ACC112 (cell line): ENCODE data around the gene NBPF9.
"Not testable (repeated sequence)": the region's sequence is repeated elsewhere in the genome, so short reads cannot be mapped to it uniquely, and the experiment has no call there.

Source experiments
- H2AFZ ChIP-seq: fragments of 200-600 bp; sonication (generic); one replicate; pipeline ENCODE4 v1.6.0; 2017; ENCODE audit warnings: antibody characterized with exemption, low read length; ENCODE audit not compliant: unreplicated experiment
- H3K27ac ChIP-seq: fragments of 200-600 bp; sonication (generic); 2 replicates; pipeline ENCODE4 v1.5.1; 2014; ENCODE audit warnings: low read depth, mild to moderate bottlenecking, antibody characterized with exemption, low read length, moderate library complexity
- H3K27me3 ChIP-seq: fragments of 200-600 bp; sonication (generic); 2 replicates; pipeline ENCODE4 v1.6.1; 2014; ENCODE audit warnings: mild to moderate bottlenecking, antibody characterized with exemption, low read length, moderate library complexity, mixed read lengths; ENCODE audit not compliant: insufficient read depth
- H3K36me3 ChIP-seq: fragments of 200-600 bp; sonication (generic); 2 replicates; pipeline ENCODE4 v1.6.1; 2016; ENCODE audit warnings: mild to moderate bottlenecking, antibody characterized with exemption, low read length, moderate library complexity, mixed read lengths; ENCODE audit not compliant: insufficient read depth
- H3K4me1 ChIP-seq: fragments of 200-600 bp; sonication (generic); one replicate; pipeline ENCODE4 v1.6.1; 2016; ENCODE audit warnings: low read length, mixed read lengths; ENCODE audit not compliant: insufficient read depth, unreplicated experiment, control insufficient read depth
- H3K4me3 ChIP-seq: fragments of 200-600 bp; sonication (generic); 2 replicates; pipeline ENCODE4 v1.5.1; 2014; ENCODE audit warnings: mild to moderate bottlenecking, low read depth, low read length
- H3K79me2 ChIP-seq: fragments of 200-600 bp; sonication (generic); one replicate; pipeline ENCODE4 v1.6.0; 2016; ENCODE audit warnings: low read length; ENCODE audit not compliant: control insufficient read depth, unreplicated experiment, insufficient read depth

Gene NBPF9

DNA sequence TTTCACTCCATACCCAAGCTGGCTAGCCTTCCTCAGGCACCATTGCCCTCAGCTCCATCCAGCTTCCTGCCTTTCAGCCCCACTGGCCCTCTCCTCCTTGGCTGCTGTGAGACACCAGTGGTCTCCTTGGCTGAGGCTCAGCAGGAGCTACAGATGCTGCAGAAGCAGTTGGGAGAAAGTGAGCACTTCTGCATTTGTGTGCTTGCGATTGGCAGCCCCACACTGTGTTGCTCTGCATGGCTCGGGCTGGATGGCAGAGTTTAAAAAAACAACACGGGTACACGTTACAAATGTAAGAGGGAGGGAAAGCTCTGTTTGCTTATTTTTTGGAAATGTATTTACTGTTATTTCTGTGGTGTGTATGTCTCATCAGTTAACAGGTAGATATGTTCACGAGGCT lies 90.8 kb downstream of the NBPF9 start:
- not testable (repeated sequence) for H3K4me3 ChIP-seq, H3K36me3 ChIP-seq, H3K27ac ChIP-seq, H3K4me1 ChIP-seq, H3K27me3 ChIP-seq, H3K79me2 ChIP-seq, H2AFZ ChIP-seq

DNA sequence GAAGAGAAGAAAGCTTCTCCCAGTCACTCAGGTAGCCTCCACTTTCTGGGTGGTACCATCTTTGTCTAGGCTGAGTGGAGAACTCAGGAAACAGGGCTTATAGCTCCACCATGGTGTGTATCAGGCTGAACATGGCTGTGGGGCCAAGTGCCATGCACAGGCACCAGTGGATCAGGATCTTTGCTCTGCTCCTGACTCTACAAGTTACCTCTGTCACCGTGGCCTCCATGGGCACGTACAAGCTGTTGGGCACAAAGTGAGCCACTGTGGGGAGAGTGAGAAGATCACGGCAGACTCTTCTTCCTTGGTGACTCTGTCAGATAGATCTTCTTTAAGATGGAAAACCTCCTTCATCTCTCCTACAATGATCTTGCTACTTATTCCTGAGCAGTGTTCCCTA lies 93.6 kb downstream of the NBPF9 start:
- H3K4me1 ChIP-seq, H2AFZ ChIP-seq, H3K27me3 ChIP-seq, H3K36me3 ChIP-seq, H3K27ac ChIP-seq, H3K4me3 ChIP-seq, H3K79me2 ChIP-seq: not testable (repeated sequence)

DNA sequence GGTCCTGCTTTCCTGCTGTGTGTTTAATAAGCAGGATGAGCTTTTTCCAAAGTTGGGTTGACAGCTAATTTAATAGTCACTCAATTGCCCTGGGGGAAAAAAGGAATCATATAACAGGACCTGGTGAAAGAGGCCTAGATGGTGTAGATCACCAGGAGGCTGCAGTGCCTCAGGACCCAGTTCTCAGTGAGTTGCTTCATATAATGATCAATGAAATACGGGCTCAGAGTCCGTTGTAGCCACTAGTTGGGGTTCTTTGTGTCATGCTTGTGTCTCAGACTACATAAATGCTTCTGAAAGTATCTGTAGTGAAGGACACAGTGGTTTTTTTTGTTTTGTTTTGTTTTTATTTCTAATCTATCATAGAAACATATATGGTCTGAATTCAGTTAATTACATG lies 94.6 kb downstream of the NBPF9 start:
- H2AFZ ChIP-seq, H3K27ac ChIP-seq, H3K27me3 ChIP-seq, H3K4me3 ChIP-seq, H3K4me1 ChIP-seq, H3K79me2 ChIP-seq, H3K36me3 ChIP-seq: not testable (repeated sequence)

DNA sequence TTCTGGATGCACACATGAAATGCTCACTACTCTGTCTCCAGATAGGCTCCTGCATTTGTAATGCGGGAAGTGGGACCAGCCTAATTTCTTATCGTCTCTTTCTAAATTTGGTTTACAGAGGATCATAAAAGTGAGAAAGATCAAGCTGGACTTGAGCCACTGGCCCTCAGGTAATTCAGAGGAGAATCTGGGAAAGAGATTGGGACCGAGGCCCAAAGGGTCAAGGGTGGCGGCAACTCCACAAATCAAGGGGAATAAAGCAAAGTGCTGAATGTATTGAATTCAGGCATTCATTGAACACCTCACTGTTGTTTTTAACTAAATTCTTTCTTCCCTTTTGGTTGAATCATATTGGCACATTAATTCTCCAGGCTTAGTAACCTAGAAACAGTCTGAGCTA lies 95.0 kb downstream of the NBPF9 start:
- H3K4me3 ChIP-seq, H2AFZ ChIP-seq, H3K27ac ChIP-seq, H3K4me1 ChIP-seq, H3K36me3 ChIP-seq, H3K79me2 ChIP-seq, H3K27me3 ChIP-seq: not testable (repeated sequence)
